Sciatic nerve (tissue), 2 donors: ENCODE data around the gene SLC2A1. TPM values are rescaled to one million over a fixed set of nuclear protein-coding genes. Genes with fewer than 3 reads are reported as not detected.

Experiments
- ATAC-seq: fragments of 200-7000 bp; cut with Tn5 transposase; one replicate; pipeline ENCODE4 v1.9.1; 2020; ENCODE audit warnings: mild to moderate bottlenecking, moderate library complexity
- DNase-seq: peaks from one replicate; pipeline ENCODE4 v3.0.0-alpha.2; 2020; ENCODE audit warnings: low spot score
- intact Hi-C: fragments of 100-400 bp; cut with DNase I; formaldehyde crosslinking; loops from one replicate; pipeline ENCODE4 v1.14.2; 2022
- total RNA-seq: library from RNA; stranded (reverse); fragmentation: NEBNext Ultra II Directional; extraction: Animal tissue kit (Norgen Biotek cat#: 25700); gene quantifications from one replicate; pipeline ENCODE4 v1.2.1, GENCODE V29; 2021
- donor health status: DM: no; HTN: no; CAD: no.
- donor health status: DM: no; HTN: no; CAD: no.

Gene SLC2A1
- total RNA-seq, 1 donor from 2014 or later: 968 TPM

- intact Hi-C loops: no loop called here
- ATAC-seq: no peak
Measured at GRCh38 chr1:42876009-42876408, 82.7 kb downstream of the SLC2A1 start.

More at GRCh38 chr1:42876009-42876408, 82.7 kb downstream of the SLC2A1 start:
- DNase-seq: no peak

Other genes starting within 250 kb of the SLC2A1 start
- 243 TPM for gene CLDN19, start 218.6 kb downstream of the SLC2A1 start, total RNA-seq
- gene P3H1, start 191.8 kb downstream of the SLC2A1 start, total RNA-seq: 45.6 TPM
- 10.8 TPM for gene C1orf50, start 191.6 kb downstream of the SLC2A1 start, total RNA-seq
- 0.31 TPM for gene TMEM269, start 173.9 kb downstream of the SLC2A1 start, total RNA-seq
- gene ERMAP, start 141.7 kb downstream of the SLC2A1 start, total RNA-seq: 11.2 TPM
- gene SVBP, start 141.5 kb downstream of the SLC2A1 start, total RNA-seq: 36.6 TPM
- 9.7 TPM for gene ZNF691, start 112.3 kb downstream of the SLC2A1 start, total RNA-seq
- 32.7 TPM for gene EBNA1BP2, start 213.4 kb upstream of the SLC2A1 start, total RNA-seq
- 0.31 TPM for gene CFAP57, start 213.5 kb upstream of the SLC2A1 start, total RNA-seq